Fibroblast of skin of left biceps (primary cell): ENCODE measurements around the gene AKAP9.
"Not testable (repeated sequence)": the region's sequence is repeated elsewhere in the genome, so short reads cannot be mapped to it uniquely, and the experiment has no call there.

Experiments used
- DNase-seq, 2 experiments: peaks; one replicate each; pipeline ENCODE4 v3.0.0-alpha.2; 2013; ENCODE audit warnings: low read depth in 2 of 2

The AKAP9 gene

DNA sequence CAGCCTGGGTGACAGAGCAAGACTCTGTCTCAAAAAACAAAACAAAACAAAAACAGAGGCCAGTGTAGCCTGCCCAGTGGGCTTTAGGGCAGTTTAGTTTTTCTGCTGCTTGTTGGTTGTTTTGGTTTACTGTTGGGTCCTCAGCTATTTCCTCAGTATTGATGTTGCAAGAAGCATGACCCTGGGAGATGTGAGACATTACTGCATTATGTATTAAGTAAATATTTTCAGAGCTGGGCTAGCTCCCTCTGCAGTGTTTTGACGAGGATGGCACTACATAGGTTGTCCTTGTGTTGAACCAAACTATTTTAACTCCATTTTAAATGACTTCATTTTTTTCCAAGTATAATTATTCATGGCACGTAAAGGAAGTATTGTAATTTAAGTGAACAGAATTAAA, 4.8 kb downstream of the AKAP9 start:
- no peak for DNase-seq

DNA sequence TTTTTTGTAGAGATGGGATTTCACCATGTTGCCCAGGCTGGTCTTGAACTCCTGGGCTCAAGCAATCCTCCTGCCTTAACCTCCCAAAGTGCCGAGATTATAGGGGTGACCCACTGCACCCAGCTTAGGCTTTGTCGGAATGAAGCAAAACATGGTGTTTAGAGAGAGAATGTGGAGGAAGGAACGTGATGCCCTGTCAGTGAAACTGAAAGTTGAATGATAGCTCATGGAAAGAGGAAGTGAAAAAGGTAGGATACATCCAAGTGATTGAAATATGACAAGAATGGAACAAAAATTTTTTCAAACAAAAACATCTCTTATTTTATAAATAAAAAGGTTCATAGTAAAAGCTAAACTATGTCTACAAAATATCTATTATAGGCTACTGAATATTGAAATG, 5.9 kb downstream of the AKAP9 start:
- DNase-seq = no peak

- no peak for DNase-seq
These were observed 7.3 kb downstream of the AKAP9 start for GRCh38 chr7:91947948-91948347.

GRCh38 chr7:91949221-91950009, 8.8 kb downstream of the AKAP9 start:
- DNase-seq = no peak

DNA sequence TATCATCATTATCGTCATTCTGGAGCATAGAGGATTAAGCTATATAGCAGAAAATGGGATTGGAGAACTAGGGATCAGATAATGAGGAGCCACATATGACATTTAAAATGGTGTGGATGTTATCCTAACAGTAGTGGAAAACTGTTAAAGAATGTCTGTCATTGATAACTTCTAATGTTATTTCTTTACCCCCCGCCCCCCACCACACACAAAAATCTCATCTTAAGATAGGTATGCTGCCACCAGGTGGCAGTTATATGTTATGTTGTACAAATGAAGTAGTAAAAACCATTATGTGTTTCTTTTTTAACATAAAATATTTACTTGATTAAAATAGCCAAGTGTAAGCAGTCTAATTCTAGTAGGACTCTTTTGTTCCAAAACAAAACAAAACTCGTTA, 13.0 kb downstream of the AKAP9 start:
- DNase-seq = no peak

DNA sequence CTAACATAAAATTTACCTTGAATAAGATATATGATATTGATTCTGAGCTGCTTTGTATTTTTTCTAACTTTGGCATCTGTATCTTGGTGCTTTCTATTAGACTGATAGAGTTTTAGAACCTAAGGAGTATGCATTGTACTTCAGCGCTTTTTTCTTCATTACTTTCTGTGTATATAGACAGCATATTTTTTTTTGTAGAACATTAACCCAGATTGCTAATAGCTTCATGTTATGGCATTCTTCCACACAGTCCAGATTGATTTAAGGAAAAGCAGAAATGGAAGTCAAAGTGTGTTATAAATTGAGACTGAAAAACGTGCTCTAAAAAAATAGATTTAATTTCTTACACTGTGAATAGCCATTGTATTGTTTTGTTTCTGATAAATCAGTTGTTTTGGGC, 15.8 kb downstream of the AKAP9 start:
- not testable (repeated sequence) for DNase-seq

DNA sequence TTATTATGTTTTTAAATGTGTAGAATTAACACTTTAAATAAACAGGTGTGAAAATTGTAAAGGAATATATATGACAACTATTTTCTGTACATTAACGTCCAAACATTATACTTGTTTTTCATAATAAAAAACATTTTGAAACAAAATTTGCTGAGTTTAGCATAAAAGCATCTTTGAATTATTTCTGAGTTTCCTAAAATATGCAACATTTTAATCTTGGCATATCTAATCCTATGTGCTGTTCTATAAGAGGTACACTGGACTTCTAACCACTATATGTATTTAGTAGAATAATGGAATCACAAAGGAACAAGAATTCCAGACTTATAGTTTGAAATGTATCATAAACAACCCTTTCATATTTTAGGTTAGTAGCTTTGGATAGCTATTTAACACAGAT, 16.6 kb downstream of the AKAP9 start:
- no peak for DNase-seq

- no peak for DNase-seq
These were observed 17.2 kb downstream of the AKAP9 start for GRCh38 chr7:91957823-91958222.

DNA sequence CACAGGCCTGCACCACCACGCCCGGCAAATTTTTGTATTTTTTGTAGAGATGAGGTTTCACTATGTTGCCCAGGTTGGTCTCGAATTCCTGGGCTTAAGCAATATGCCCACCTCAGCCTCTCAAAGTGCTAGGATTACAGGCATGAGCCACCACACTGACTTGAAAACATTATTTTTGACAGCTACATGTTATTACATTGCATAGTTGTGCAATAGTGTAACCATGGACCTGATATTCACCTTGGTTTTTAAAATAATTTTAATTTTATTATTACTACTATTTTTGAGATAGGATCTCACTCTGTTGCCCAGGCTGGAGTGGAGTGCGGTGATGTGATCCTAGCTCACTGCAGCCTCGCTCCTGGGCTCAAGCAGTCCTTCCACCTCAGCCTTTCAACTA, 18.4 kb downstream of the AKAP9 start:
- DNase-seq = no peak

- DNase-seq = no peak
These were observed 21.2 kb downstream of the AKAP9 start for GRCh38 chr7:91961816-91962215.

- no peak for DNase-seq
These were observed 21.8 kb downstream of the AKAP9 start for GRCh38 chr7:91962419-91962818.

- not testable (repeated sequence) for DNase-seq
These were observed 26.9 kb downstream of the AKAP9 start for GRCh38 chr7:91967513-91967912.

DNA sequence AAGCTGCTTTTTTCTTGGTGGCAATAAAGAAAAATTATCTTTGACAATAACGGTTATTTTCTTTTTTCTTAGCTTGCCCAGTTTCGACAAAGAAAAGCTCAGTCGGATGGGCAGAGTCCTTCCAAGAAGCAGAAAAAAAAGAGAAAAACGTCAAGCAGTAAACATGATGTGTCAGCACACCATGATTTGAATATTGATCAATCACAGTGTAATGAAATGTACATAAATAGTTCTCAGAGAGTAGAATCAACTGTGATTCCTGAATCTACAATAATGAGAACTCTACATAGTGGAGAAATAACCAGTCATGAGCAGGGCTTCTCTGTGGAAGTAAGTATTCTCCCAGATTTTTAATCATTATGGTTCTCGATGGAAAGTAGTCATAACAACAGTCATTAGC, 33.0 kb downstream of the AKAP9 start:
- no peak for DNase-seq

GRCh38 chr7:91974066-91974465, 33.4 kb downstream of the AKAP9 start:
- DNase-seq = no peak

GRCh38 chr7:91976743-91977142, 36.1 kb downstream of the AKAP9 start:
- no peak for DNase-seq

GRCh38 chr7:91979590-91979989, 38.9 kb downstream of the AKAP9 start:
- no peak for DNase-seq

GRCh38 chr7:91982352-91982751, 41.7 kb downstream of the AKAP9 start:
- DNase-seq = not testable (repeated sequence)

GRCh38 chr7:91988213-91988612, 47.6 kb downstream of the AKAP9 start:
- no peak for DNase-seq

GRCh38 chr7:91993976-91994375, 53.3 kb downstream of the AKAP9 start:
- no peak for DNase-seq

GRCh38 chr7:91995391-91996105, 54.9 kb downstream of the AKAP9 start:
- no peak for DNase-seq

GRCh38 chr7:91999631-92000565, 59.2 kb downstream of the AKAP9 start:
- no peak for DNase-seq

DNA sequence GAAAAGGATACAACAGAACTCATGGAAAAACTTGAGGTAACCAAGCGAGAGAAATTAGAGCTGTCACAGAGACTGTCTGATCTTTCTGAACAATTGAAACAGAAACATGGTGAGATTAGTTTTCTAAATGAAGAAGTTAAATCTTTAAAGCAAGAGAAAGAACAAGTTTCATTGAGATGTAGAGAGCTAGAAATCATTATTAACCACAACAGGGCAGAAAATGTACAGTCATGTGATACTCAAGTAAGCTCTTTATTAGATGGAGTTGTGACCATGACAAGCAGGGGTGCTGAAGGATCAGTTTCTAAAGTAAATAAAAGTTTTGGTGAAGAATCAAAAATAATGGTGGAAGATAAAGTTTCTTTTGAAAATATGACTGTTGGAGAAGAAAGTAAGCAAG, 62.1 kb downstream of the AKAP9 start:
- DNase-seq = no peak
